GM21786 (cell line): ENCODE results near the gene OSTN.

ENCODE experiments used
- ATAC-seq: cut with Tn5 transposase; IDR thresholded peaks from one replicate; pipeline ENCODE4 v1.9.1; 2021; ENCODE audit not compliant: unreplicated experiment

Gene OSTN

DNA sequence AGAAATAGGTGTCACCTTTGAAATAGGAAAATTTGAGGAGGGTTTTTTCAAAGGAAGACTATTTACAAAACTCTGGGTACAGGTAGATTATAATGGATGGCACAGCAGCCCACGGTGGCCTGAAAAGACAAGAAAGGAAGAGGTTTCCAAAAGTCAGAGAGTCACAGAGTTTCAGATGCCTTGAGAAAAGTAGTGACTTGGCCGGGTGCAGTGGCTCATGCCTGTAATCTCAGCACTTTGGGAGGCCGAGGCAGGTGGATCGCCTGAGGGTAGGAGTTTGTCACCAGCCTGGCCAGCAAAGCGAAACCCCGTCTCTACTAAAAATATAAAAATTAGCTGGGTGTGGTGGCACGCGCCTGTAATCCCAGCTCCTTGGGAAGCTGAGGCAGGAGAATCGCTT, 35.2 kb downstream of the OSTN start:
- no peak for ATAC-seq

- ATAC-seq: peak; percentile 99
Observed at GRCh38 chr3:191235331-191236314, 36.6 kb downstream of the OSTN start.

DNA sequence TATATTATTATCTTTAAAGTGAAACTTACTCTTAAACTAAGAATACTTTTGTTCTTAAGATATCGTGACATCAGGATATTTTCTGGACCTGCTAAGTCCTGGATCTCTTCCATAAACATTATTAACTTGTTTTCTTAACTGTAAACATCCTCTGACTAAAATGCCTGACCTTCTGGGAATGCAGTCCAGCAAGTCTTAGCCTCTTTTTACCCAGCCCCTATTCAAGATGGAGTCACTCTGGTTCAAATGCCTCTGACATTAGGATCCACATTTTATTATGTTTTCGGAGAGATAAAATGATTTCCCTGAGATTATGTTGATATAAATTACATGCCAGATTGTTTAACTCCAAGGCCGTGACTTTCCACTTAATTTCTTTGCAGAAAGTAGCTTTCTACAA, 37.6 kb downstream of the OSTN start:
- no peak for ATAC-seq

GRCh38 chr3:191237047-191237882, 38.2 kb downstream of the OSTN start:
- ATAC-seq: no peak

GRCh38 chr3:191238321-191238817, 39.3 kb downstream of the OSTN start:
- no peak for ATAC-seq

GRCh38 chr3:191239407-191240031, 40.5 kb downstream of the OSTN start:
- ATAC-seq: no peak

GRCh38 chr3:191240486-191240885, 41.4 kb downstream of the OSTN start:
- ATAC-seq: no peak

GRCh38 chr3:191244242-191244867, 45.3 kb downstream of the OSTN start:
- ATAC-seq: peak; percentile 44

DNA sequence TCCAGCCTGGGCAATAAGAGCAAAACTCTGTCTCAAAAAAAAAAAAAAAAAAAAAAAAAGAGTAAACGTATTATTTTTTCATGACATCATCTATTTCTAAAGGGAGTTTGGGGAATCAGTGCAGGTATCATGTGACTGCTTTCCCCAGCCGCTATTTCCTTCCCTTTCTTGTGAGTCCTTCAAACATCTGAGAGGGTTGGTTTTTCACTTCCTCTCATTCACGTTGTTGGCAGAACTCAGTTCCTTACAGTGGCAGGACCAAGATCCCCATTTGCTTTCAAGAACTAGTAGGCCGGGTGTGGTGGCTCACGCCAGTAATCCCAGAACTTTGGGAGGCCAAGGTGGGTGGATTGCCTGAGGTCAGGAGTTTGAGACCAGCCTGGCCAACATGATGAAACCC, 47.0 kb downstream of the OSTN start:
- peak; percentile 73 for ATAC-seq

GRCh38 chr3:191246630-191247029, 47.6 kb downstream of the OSTN start:
- no peak for ATAC-seq

DNA sequence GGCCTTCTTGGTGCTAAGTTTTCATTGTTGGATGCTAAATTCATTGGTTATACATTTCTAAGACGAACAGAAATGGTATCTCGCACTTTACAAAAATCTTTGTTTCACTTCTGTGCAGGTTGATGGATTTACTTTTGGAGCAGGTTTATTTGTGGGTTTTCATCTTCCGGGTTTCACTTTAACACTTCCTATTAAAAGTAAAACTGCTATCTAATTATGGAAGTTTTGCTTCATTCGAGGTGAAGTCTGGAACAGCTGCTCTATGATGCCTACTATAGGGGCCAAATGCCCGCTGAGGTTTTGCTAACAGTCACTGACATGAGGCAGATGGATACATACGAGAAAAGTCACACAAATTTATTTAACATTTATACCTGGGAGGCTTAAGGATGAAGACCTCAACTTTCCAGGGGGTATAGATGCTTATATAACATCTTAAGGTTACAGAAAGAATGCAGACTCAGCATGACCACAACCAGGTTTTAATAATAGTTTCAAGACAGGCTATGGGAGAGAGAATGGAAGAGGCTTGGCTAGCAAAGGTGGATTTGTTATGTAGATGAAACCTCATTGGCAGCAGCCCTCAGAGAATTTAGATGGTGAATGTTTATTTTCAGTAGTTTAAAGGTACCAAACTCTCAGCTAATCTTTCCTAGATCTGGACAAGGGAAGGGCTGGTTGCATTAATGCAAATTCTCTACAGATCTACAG, 54.2 kb downstream of the OSTN start:
- ATAC-seq: peak; percentile 46

GRCh38 chr3:191254098-191254873, 55.2 kb downstream of the OSTN start:
- ATAC-seq: no peak

DNA sequence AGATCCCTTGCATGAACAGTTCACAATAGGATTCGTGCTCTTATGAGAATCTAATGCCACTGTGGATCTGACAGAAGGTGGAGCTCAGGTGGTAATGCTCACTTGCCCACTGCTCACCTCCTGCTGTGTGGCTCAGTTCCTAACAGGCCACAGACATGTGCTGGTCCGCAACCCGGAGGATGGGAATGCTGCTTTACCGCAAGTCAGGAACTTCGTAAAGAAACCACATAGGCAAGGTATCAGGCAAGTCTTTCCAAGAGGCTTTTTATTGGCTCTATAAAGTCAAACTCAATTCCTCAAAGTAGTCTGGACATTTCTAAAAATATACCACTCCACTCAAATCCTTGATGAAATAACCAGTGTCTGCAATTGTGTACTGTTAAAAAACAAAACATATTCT, 56.1 kb downstream of the OSTN start:
- ATAC-seq: no peak

GRCh38 chr3:191256405-191256804, 57.4 kb downstream of the OSTN start:
- no peak for ATAC-seq

DNA sequence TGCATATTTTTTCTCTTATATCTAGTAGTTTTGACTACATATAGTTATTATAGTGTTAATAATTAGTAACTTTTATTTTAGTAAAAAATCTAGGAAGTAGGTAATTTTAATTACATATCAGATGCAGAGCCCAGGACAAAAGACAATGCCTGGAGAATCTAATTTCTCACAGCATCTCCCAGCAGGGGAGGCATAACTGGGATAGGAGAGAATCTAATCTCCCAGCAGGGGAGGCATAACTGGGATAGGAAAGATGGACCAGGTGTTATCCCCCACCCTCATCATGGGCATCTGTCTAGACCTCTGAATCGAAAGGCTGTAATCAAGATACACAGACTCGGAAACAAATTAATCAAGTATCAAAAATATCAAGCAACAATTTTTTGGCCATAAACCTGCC, 58.2 kb downstream of the OSTN start:
- ATAC-seq: no peak

DNA sequence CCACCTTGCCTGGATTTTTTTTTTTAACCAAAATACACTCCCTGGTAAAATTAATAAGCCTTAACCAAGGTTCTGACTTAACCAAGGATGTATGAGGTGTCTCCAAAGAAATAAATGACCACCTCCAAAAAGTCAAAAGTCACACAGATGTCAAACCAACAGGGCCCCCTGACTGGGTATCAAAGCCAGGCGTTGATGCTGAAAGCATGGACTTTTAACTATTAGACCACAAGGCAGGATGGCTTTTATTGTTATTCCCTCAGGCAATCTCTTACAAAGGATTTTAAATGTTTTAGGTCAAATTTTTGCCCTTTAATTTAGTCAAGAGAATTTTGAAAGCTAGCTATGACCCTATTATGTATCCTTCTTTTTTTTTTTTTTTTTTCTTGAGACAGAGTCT, 60.4 kb downstream of the OSTN start:
- no peak for ATAC-seq

DNA sequence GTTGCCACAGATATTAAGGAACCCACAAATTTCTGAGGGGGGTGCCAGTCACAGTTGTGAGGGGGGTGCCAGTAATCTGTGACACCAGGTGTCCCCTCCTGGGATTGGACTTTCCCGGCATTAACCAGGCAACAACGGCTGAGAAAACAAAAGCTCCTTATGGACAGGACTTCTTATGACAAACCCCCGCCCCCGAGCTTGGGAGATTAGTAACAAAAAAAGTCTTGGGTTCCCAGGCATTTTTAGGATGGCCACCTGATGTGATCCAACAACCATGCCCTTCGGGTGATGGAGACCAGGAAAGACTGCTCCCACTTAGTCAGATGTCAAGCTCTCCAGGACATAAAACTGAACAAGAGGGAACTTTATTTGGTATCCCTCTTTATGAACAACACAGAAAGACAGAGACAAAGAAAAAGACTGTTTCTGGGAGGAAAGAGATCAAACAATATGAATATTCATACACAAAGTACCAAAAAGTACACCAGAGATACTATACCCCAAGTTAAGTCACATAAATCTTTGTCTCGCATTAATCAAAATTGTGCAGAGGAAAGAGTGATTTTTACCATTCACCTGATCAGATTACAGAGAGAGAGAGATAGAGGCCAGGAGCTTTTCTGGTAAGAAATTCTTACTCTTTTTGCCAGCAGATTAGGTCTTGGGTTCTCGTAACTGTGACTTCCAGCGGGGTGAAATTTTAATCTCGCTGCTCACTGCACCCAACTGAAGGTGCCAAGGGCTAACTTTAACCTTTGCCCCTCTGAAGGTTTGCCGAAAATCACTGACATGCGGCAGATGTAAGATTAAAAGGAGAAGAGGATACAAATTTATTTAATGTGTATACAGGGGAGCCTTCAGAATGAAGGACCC, 61.6 kb downstream of the OSTN start:
- no peak for ATAC-seq

DNA sequence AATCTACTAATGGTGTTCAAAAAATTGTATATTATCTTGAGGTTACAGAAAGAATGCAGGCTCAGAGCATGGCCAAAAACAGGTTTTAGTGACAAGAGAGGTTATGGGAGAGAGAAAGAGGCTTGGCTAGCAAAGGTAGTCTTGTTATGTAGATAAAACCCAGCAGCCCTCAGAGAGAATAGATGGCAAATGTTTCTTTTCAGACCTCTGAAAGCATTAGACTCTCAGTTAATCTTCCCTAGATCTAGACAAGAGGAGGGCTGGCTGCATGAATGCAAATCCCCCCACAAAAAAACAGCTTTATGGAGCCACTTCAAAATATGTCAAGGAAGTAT, 62.2 kb downstream of the OSTN start:
- ATAC-seq: no peak

DNA sequence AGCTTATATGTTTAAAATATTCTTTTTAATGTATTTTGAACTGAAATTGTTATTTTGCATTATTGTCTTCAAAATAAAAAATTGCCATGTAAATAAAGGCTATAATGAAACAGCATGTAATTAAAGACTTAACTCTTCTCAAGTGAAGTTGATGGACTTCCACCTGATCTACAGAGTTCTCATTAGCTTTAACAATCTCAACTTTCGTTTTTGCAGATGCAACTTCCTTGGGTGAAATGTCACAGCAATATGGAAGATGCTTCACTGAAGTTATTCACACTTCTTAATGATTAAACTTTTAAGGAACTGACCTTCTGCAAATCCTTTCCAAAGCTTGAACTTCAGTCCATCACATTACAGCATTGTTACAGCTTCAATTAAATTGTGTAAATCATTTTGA, 63.6 kb downstream of the OSTN start:
- ATAC-seq: peak; percentile 69
